Hepatic stellate cell (primary cell): ENCODE results near the gene MLH1.
A peak's percentile ranks its signal among the peaks of the same experiment; 100 is the strongest.

Source experiments
- DNase-seq: peaks from one replicate; pipeline ENCODE4 v3.0.0; 2011; ENCODE audit warnings: low spot score

MLH1 gene

GRCh38 chr3:37094636-37095035 lies 101.3 kb downstream of the MLH1 start:
- no peak for DNase-seq

DNA sequence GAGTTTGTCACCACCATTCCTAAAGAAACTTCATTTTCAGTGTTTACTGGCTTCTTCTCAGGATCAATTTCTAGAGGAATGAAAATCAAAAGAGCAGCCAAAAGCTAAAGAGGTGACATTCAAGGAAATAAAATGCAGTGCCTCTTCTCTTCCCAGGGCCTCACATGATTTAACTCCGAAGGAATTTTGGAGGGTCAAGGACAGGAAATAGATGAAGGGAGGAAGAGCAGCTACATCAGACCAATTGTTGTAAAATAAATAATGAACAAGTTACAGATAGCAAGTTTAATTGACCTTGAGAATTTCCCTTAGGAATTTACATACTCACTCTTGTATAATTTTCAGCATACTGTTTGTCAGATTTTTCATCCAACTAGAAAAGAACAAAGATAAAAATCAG lies 103.0 kb downstream of the MLH1 start:
- peak; percentile 21 for DNase-seq

GRCh38 chr3:37096975-37097374 lies 103.7 kb downstream of the MLH1 start:
- no peak for DNase-seq

DNA sequence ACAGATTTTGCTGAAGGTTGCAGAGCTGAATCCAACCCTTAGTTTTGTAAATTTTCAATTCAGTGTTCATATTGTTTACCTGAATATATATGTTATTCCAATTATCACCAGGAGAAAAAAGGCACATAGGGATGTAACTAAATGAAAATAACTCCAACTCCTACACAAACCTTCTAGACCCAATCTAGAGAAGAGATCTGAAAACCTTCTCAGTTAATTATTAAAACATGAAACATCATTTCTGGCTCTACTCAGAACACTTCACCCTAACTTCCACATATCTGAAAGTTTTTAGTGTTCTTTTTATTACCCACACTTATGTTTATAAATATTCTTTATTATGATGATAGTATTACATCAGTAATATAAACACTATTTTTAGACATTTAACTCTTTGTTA lies 104.5 kb downstream of the MLH1 start:
- DNase-seq = no peak

- no peak for DNase-seq
These were observed 105.6 kb downstream of the MLH1 start for GRCh38 chr3:37098884-37099283.

GRCh38 chr3:37099469-37099868 lies 106.2 kb downstream of the MLH1 start:
- no peak for DNase-seq

- DNase-seq = no peak
These were observed 107.1 kb downstream of the MLH1 start for GRCh38 chr3:37100411-37100810.
